Hepatocyte (in vitro differentiated cells): ENCODE results near the gene TPCN2.

ENCODE experiments used
- CTCF ChIP-seq: fragments of 200-600 bp; sonication (generic); IDR thresholded peaks from 2 replicates; pipeline ENCODE4 v1.5.1; 2016; ENCODE audit warnings: antibody characterized with exemption, mild to moderate bottlenecking; ENCODE audit not compliant: poor library complexity
- EZH2 ChIP-seq: fragments of 200-600 bp; sonication (generic); IDR thresholded peaks from 2 replicates; pipeline ENCODE4 v1.6.1; 2016; ENCODE audit warnings: antibody characterized with exemption, mild to moderate bottlenecking, borderline replicate concordance
- EZH2phosphoT487 ChIP-seq: fragments of 200-600 bp; sonication (generic); IDR thresholded peaks from one replicate; pipeline ENCODE4 v1.6.1; 2018; ENCODE audit warnings: antibody characterized with exemption, mild to moderate bottlenecking, low read depth, moderate library complexity; ENCODE audit not compliant: unreplicated experiment, severe bottlenecking

- TF ChIP-seq EZH2 (no peak), CTCF (no peak), EZH2phosphoT487 (no peak)
Measured at GRCh38 chr11:68999093-68999747, 49.5 kb upstream of the TPCN2 start.
